Spleen (tissue), 11 donors: ENCODE data around the gene ATG7. TPM values are rescaled to one million over a fixed set of nuclear protein-coding genes. Genes with fewer than 3 reads are reported as not detected.
"Not testable (repeated sequence)": the region's sequence is repeated elsewhere in the genome, so short reads cannot be mapped to it uniquely, and the experiment has no call there.

Source experiments
- DNase-seq: peaks from one replicate; pipeline ENCODE4 v3.0.0-alpha.2; 2020
- H3K27ac ChIP-seq, 8 donors: fragments of 200-600 bp; sonication (generic) in 7 of 8; 1 replicate in 4 of 8; 2 replicates in 4 of 8; pipeline versions ENCODE4 v1.5.0 to v1.8.0; 2016 to 2021; ENCODE audit warnings: inconsistent platforms in 4 of 8, mild to moderate bottlenecking in 4 of 8, moderate library complexity in 1 of 8
- H3K27me3 ChIP-seq, 7 donors: fragments of 200-600 bp; sonication (generic) in 6 of 7; replicated peaks in 1 of 7; 1 replicate in 4 of 7; 2 replicates in 3 of 7; pipeline versions ENCODE4 v1.5.0 to v1.8.0; 2016 to 2021; ENCODE audit warnings: inconsistent platforms in 3 of 7, mild to moderate bottlenecking in 1 of 7
- H3K36me3 ChIP-seq, 6 donors: fragments of 200-600 bp; sonication (generic) in 5 of 6; 1 replicate in 4 of 6; 2 replicates in 2 of 6; pipeline versions ENCODE4 v1.5.0 to v1.8.0; 2016 to 2021; ENCODE audit warnings: inconsistent platforms in 2 of 6
- H3K4me1 ChIP-seq, 6 donors: fragments of 200-600 bp; sonication (generic) in 5 of 6; 1 replicate in 3 of 6; 2 replicates in 3 of 6; pipeline versions ENCODE4 v1.5.0 to v1.8.0; 2016 to 2021; ENCODE audit warnings: inconsistent platforms in 3 of 6
- H3K4me3 ChIP-seq, 8 donors: fragments of 200-600 bp; sonication (generic) in 7 of 8; 1 replicate in 4 of 8; 2 replicates in 4 of 8; pipeline versions ENCODE4 v1.5.0 to v1.8.0; 2016 to 2021; ENCODE audit warnings: inconsistent platforms in 4 of 8, mild to moderate bottlenecking in 4 of 8, moderate library complexity in 2 of 8
- H3K9me3 ChIP-seq, 8 donors: fragments of 200-600 bp; sonication (generic) in 7 of 8; 1 replicate in 4 of 8; 2 replicates in 4 of 8; pipeline versions ENCODE4 v1.5.0 to v1.8.0; 2016 to 2021; ENCODE audit warnings: inconsistent platforms in 4 of 8
- CTCF ChIP-seq, 11 experiments: fragments of 200-600 bp in 7 of 11; fragments of 450-650 bp in 4 of 11; sonication (generic) in 4 of 11; IDR thresholded peaks in 8 of 11; conservative IDR thresholded peaks in 3 of 11; 1 replicate in 7 of 11; 2 replicates in 4 of 11; pipeline versions ENCODE4 v1.4.0 to v1.8.0; 2016 to 2021; ENCODE audit warnings: antibody characterized with exemption in 11 of 11, inconsistent platforms in 4 of 11, mild to moderate bottlenecking in 1 of 11
- POLR2A ChIP-seq, 3 donors: fragments of 450-650 bp; IDR thresholded peaks; one replicate each; pipeline ENCODE4 v1.5.1; 2017; ENCODE audit warnings: antibody characterized with exemption in 3 of 3, mild to moderate bottlenecking in 1 of 3
- POLR2AphosphoS5 ChIP-seq, 3 donors: sonication (generic); formaldehyde crosslinking; IDR thresholded peaks; one replicate each; pipeline ENCODE4 v1.5.1; 2017; ENCODE audit warnings: antibody characterized with exemption in 3 of 3
- WGBS, 5 donors: extraction: QIAGEN DNeasy Blood & Tissue Kit in 3 of 5; methylation state at CpG; one replicate each; pipeline versions ENCODE4 v1.1.5 to v1.1.7; 2013 to 2018; 5-methylcytosine and 5-hydroxymethylcytosine counted together
- intact Hi-C: fragments of 100-400 bp; cut with DNase I; formaldehyde crosslinking; loops from one replicate; pipeline ENCODE4 v1.15.0; 2023; ENCODE audit warnings: low total_unique reads
- polyA plus RNA-seq, 3 donors: library from polyadenylated mRNA; stranded (reverse); fragments of 200-250 nt; gene quantifications; one replicate each; pipeline ENCODE4 v1.2.1, GENCODE V29; 2013
- total RNA-seq, 7 donors: library from RNA; depleted of rRNA in 3 of 7; stranded (reverse); fragments of >200 nt in 3 of 7; fragmentation: NEBNext Ultra II Directional in 4 of 7; extraction: Animal tissue kit (Norgen Biotek cat#: 25700) in 4 of 7; gene quantifications; one replicate each; pipeline versions ENCODE4 v1.1.0 to v1.2.1, GENCODE V29; 2016 to 2021
- donor health status: healthy with polysubstance abuse.
- donor health status: DM: no; HTN: no; CAD: no; lungs with moderate emphysema.
- donor health status: DM: no; HTN: no; CAD: no.
- donor health status: Bipolar disorder and iron deficiency.
- donor health status: healthy.
- donor health status: DM: no; HTN: no; CAD: no.
- donor health status: DM: yes; HTN: yes; CAD: no.

Gene ATG7
- total and polyA plus RNA-seq, 10 donors = 7.5 to 114 (median 77.1) TPM

DNA sequence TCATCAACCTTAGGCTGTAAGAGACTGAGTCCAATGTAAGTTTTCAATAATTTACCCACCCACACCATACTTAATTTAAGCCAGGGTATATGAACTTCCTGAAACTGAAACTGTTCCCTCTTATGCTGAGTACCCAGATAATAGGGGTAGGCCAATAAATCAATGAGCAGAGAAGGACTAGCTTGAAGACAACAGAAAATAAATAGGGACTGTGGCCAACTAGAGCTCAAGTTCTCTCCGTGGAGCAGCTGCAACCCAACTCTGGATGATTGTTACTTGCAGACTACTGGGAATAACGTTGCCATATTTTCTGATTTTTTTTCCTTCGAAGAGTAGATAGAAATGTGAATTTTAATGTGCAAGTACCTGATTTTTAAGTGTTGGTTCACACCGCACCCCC, 128.0 kb downstream of the ATG7 start:
- no peaks in the 10 kb centered on the region for H3K4me1 ChIP-seq
- H3K27me3 ChIP-seq = no peaks in the 10 kb centered on the region
- intact Hi-C loops = no loop called here
- DNase-seq = no peak
- H3K9me3 ChIP-seq = peaks cover 0 to 12% (median 7%) of the 10 kb centered on the region in 8 donors
- TF ChIP-seq CTCF (IDR thresholded peaks at IDR 0.05 in 8 of 11, conservative IDR thresholded peaks at IDR 0.05 in 3 of 11) = no peak
- no peak for TF ChIP-seq POLR2AphosphoS5 (IDR thresholded peaks at IDR 0.05)
- no peak for TF ChIP-seq POLR2A (IDR thresholded peaks at IDR 0.05)
- peaks cover 0 to 36% (median 0%) of the 10 kb centered on the region in 6 donors for H3K36me3 ChIP-seq
- no peak overlapping the region for H3K27ac ChIP-seq
- 78 to 84% (median 81%) methylated on average over 4 of the region's 4 CpGs for WGBS, 5 donors
- H3K4me3 ChIP-seq = no peak overlapping the region

DNA sequence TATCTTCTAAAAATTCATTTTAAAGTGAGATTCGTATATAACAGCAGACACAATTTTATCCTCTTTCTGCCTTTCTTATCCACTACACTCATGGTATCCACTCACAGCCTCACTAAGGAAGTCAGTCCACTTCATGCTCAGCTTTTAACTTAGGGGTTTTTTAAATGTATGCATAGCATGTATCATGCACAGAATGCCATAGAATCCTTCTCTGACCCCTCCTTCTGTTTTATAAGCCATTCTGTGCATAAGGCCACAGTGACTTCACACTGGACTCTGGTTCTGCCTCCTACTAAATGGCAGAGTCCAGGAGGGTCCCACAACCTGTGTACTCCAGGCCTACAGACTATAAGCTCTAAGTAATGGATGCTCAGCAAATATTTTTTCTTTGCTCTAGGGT, 129.2 kb downstream of the ATG7 start:
- no peak overlapping the region for H3K27ac ChIP-seq
- H3K9me3 ChIP-seq = peaks cover 0 to 12% (median 7%) of the 10 kb centered on the region in 8 donors
- no peak overlapping the region for H3K4me3 ChIP-seq
- no peaks in the 10 kb centered on the region for H3K27me3 ChIP-seq
- 87 to 95% (median 89%) methylated on average over 1 of the region's 1 CpG for WGBS, 5 donors
- no peaks in the 10 kb centered on the region for H3K4me1 ChIP-seq
- TF ChIP-seq POLR2AphosphoS5 (IDR thresholded peaks at IDR 0.05) (no peak), CTCF (IDR thresholded peaks at IDR 0.05 in 8 of 11, conservative IDR thresholded peaks at IDR 0.05 in 3 of 11) (no peak), POLR2A (IDR thresholded peaks at IDR 0.05) (no peak)
- peaks cover 0 to 48% (median 7%) of the 10 kb centered on the region in 6 donors for H3K36me3 ChIP-seq
- no peak for DNase-seq
- intact Hi-C loops = no loop called here

GRCh38 chr3:11405323-11405722, 133.1 kb downstream of the ATG7 start:
- DNase-seq = no peak
- TF ChIP-seq CTCF (IDR thresholded peaks at IDR 0.05 in 8 of 11, conservative IDR thresholded peaks at IDR 0.05 in 3 of 11) (no peak), POLR2A (IDR thresholded peaks at IDR 0.05) (no peak), POLR2AphosphoS5 (IDR thresholded peaks at IDR 0.05) (no peak)
- Histone ChIP-seq H3K4me1 (no peaks in the 10 kb centered on the region), H3K4me3 (no peak overlapping the region), H3K27ac (no peak overlapping the region), H3K27me3 (no peaks in the 10 kb centered on the region), H3K36me3 (peaks cover 0 to 61% (median 27%) of the 10 kb centered on the region in 6 donors), H3K9me3 (peaks cover 0 to 38% (median 31%) of the 10 kb centered on the region in 8 donors)
- 93 to 100% (median 94%) methylated on average over 2 of the region's 2 CpGs for WGBS, 5 donors
- intact Hi-C loops = no loop called here

DNA sequence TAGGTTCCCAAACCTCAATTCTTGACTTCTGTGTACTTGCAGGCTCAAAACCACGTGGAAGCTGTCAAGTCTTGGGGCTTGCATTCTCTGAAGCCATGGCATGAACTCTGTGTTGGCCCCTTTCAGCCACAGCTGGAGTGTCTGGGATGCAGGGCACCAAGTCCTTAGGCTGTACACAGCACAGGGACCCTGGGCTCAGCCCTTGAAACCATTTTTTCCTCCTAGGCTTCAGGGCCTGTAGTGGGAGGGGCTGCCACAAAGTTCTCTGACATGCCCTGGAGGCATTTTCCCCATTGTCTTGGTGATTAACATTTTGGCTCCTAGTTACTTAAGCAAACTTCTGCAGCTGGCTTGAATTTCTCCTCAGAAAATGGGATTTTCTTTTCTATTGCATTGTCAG, 135.4 kb downstream of the ATG7 start:
- intact Hi-C loops = no loop called here
- no peaks in the 10 kb centered on the region for H3K27me3 ChIP-seq
- H3K9me3 ChIP-seq = peaks cover 0 to 48% (median 37%) of the 10 kb centered on the region in 8 donors
- WGBS, 5 donors = 87 to 91% (median 89%) methylated on average over 1 of the region's 1 CpG; no CpG with 5 or more reads in 1 of the 5 donors
- TF ChIP-seq POLR2AphosphoS5 (IDR thresholded peaks at IDR 0.05) = no peak
- TF ChIP-seq POLR2A (IDR thresholded peaks at IDR 0.05) = no peak
- no peak for TF ChIP-seq CTCF (IDR thresholded peaks at IDR 0.05 in 8 of 11, conservative IDR thresholded peaks at IDR 0.05 in 3 of 11)
- no peak for DNase-seq
- H3K36me3 ChIP-seq = peaks cover 0 to 52% (median 27%) of the 10 kb centered on the region in 6 donors
- no peaks in the 10 kb centered on the region for H3K4me1 ChIP-seq
- no peak overlapping the region for H3K27ac ChIP-seq
- H3K4me3 ChIP-seq = no peak overlapping the region

- H3K4me1 ChIP-seq, intact Hi-C loops, DNase-seq, H3K27ac ChIP-seq, H3K4me3 ChIP-seq, H3K27me3 ChIP-seq: not testable (repeated sequence)
- Histone ChIP-seq H3K9me3 (peaks cover 0 to 55% (median 44%) of the 10 kb centered on the region in 8 donors), H3K36me3 (peaks cover 0 to 52% (median 27%) of the 10 kb centered on the region in 6 donors)
- WGBS, 5 donors = 94 to 98% (median 97%) methylated on average over 4 of the region's 4 CpGs
These were observed 136.2 kb downstream of the ATG7 start for GRCh38 chr3:11408324-11408859.
